ENCODE results near the gene TXNDC8.
"Not testable (repeated sequence)": the region's sequence is repeated elsewhere in the genome, so short reads cannot be mapped to it uniquely, and the experiment has no call there.

GRCh38 chr9:110358992-110359391, 21.3 kb upstream of the TXNDC8 start:
- TF ChIP-seq, protein P1, sequence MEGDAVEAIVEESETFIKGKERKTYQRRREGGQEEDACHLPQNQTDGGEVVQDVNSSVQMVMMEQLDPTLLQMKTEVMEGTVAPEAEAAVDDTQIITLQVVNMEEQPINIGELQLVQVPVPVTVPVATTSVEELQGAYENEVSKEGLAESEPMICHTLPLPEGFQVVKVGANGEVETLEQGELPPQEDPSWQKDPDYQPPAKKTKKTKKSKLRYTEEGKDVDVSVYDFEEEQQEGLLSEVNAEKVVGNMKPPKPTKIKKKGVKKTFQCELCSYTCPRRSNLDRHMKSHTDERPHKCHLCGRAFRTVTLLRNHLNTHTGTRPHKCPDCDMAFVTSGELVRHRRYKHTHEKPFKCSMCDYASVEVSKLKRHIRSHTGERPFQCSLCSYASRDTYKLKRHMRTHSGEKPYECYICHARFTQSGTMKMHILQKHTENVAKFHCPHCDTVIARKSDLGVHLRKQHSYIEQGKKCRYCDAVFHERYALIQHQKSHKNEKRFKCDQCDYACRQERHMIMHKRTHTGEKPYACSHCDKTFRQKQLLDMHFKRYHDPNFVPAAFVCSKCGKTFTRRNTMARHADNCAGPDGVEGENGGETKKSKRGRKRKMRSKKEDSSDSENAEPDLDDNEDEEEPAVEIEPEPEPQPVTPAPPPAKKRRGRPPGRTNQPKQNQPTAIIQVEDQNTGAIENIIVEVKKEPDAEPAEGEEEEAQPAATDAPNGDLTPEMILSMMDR (IDR thresholded peaks at IDR 0.05), result not testable (repeated sequence)
- TF ChIP-seq POLR2A, POLR2AphosphoS5, EP300 (IDR thresholded peaks at IDR 0.05): not testable (repeated sequence)

All from stomach (tissue), 4 donors.